GM23338 (cell line): ENCODE measurements around the gene CPAMD8. TPM values are rescaled to one million over a fixed set of nuclear protein-coding genes. Genes with fewer than 3 reads are reported as not detected.

Source experiments
- ATAC-seq: fragments of 200-7000 bp; cut with Tn5 transposase; 3 replicates; pipeline ENCODE4 v1.9.1; 2020
- DNase-seq: peaks from one replicate; pipeline ENCODE4 v3.0.0-alpha.2; 2015; ENCODE audit warnings: low spot score
- H2AFZ ChIP-seq: fragments of 200-600 bp; sonication (generic); 2 replicates; pipeline ENCODE4 v1.8.0; 2016; ENCODE audit warnings: antibody characterized with exemption, mild to moderate bottlenecking, moderate library complexity
- H3F3A ChIP-seq: fragments of 200-600 bp; sonication (generic); replicated peaks from 2 replicates; pipeline ENCODE4 v1.8.0; 2017; ENCODE audit warnings: antibody characterized with exemption, mixed run types, low read depth
- H3K27ac ChIP-seq: fragments of 200-600 bp; sonication (generic); 2 replicates; pipeline ENCODE4 v1.6.1; 2016; ENCODE audit warnings: low read depth
- H3K27me3 ChIP-seq: fragments of 200-600 bp; sonication (generic); 2 replicates; pipeline ENCODE4 v1.8.0; 2016; ENCODE audit warnings: mild to moderate bottlenecking, mixed run types, moderate library complexity; ENCODE audit not compliant: insufficient read depth
- H3K36me3 ChIP-seq: fragments of 200-600 bp; sonication (generic); 2 replicates; pipeline ENCODE4 v1.8.0; 2016; ENCODE audit warnings: mild to moderate bottlenecking; ENCODE audit not compliant: insufficient read depth
- H3K4me1 ChIP-seq: fragments of 200-600 bp; sonication (generic); 2 replicates; pipeline ENCODE4 v1.8.0; 2016; ENCODE audit warnings: mild to moderate bottlenecking, moderate library complexity; ENCODE audit not compliant: insufficient read depth
- H3K4me2 ChIP-seq: fragments of 200-600 bp; sonication (generic); 2 replicates; pipeline ENCODE4 v1.7.1; 2017; ENCODE audit warnings: mixed run types
- H3K4me3 ChIP-seq: fragments of 200-600 bp; sonication (generic); 2 replicates; pipeline ENCODE4 v1.6.1; 2016; ENCODE audit warnings: mixed run types
- H3K79me2 ChIP-seq: fragments of 200-600 bp; sonication (generic); replicated peaks from 2 replicates; pipeline ENCODE4 v1.8.0; 2017; ENCODE audit warnings: mild to moderate bottlenecking; ENCODE audit not compliant: insufficient read depth
- H3K9me2 ChIP-seq: fragments of 200-600 bp; sonication (generic); 2 replicates; pipeline ENCODE4 v1.8.0; 2017; ENCODE audit not compliant: insufficient read depth
- H4K20me1 ChIP-seq: fragments of 200-600 bp; sonication (generic); replicated peaks from 2 replicates; pipeline ENCODE4 v1.8.0; 2017; ENCODE audit warnings: mild to moderate bottlenecking; ENCODE audit not compliant: insufficient read depth
- H3K27ac Mint-ChIP-seq: 2 replicates; pipeline ENCODE4 v1.8.0; 2020; ENCODE audit warnings: inconsistent platforms, mild to moderate bottlenecking, moderate library complexity, mixed read lengths
- H3K27me3 Mint-ChIP-seq: 3 replicates; pipeline ENCODE4 v1.8.0; 2022; ENCODE audit warnings: low read depth, mild to moderate bottlenecking, moderate library complexity, mixed read lengths, inconsistent platforms; ENCODE audit not compliant: insufficient read depth, poor library complexity
- H3K36me3 Mint-ChIP-seq: 3 replicates; pipeline ENCODE4 v1.8.0; 2021; ENCODE audit warnings: low read depth, mild to moderate bottlenecking, inconsistent platforms, moderate library complexity, mixed read lengths
- H3K4me1 Mint-ChIP-seq: 3 replicates; pipeline ENCODE4 v1.8.0; 2020; ENCODE audit warnings: mild to moderate bottlenecking, inconsistent platforms, mixed read lengths
- H3K4me3 Mint-ChIP-seq: 3 replicates; pipeline ENCODE4 v1.8.0; 2021; ENCODE audit warnings: moderate library complexity, mild to moderate bottlenecking, inconsistent platforms, mixed read lengths
- H3K9me3 Mint-ChIP-seq: 3 replicates; pipeline ENCODE4 v1.8.0; 2020; ENCODE audit warnings: moderate library complexity, mild to moderate bottlenecking, inconsistent platforms, mixed read lengths
- CREB1 ChIP-seq: fragments of 250-450 bp; sonication (Bioruptor Pico); IDR thresholded peaks from 2 replicates; pipeline ENCODE4 v1.5.0; 2020; ENCODE audit warnings: low read depth, mild to moderate bottlenecking, moderate library complexity
- CTCF ChIP-seq, 2 experiments: fragments of 200-600 bp in 1 of 2; sonication (generic) in 1 of 2; conservative IDR thresholded peaks; 2 replicates each; pipeline versions ENCODE4 v1.5.1 to v1.6.1; 2016 to 2017; ENCODE audit warnings: antibody characterized with exemption in 2 of 2, low read depth in 2 of 2, mild to moderate bottlenecking in 2 of 2, moderate library complexity in 1 of 2
- EZH2 ChIP-seq: fragments of 200-600 bp; sonication (generic); IDR thresholded peaks from one replicate; pipeline ENCODE4 v1.8.0; 2017; ENCODE audit warnings: antibody characterized with exemption, mild to moderate bottlenecking, low read depth; ENCODE audit not compliant: unreplicated experiment
- EZH2phosphoT487 ChIP-seq: fragments of 200-600 bp; sonication (generic); IDR thresholded peaks from one replicate; pipeline ENCODE4 v1.8.1; 2018; ENCODE audit warnings: antibody characterized with exemption; ENCODE audit not compliant: unreplicated experiment
- NANOG ChIP-seq: IDR thresholded peaks from 2 replicates; pipeline ENCODE4 v1.6.1; 2016; ENCODE audit warnings: antibody characterized with exemption, borderline replicate concordance
- POLR2AphosphoS5 ChIP-seq: IDR thresholded peaks from 2 replicates; pipeline ENCODE4 v1.6.1; 2016; ENCODE audit warnings: antibody characterized with exemption, low read depth
- REST ChIP-seq: IDR thresholded peaks from one replicate; pipeline ENCODE4 v1.6.1; 2018; ENCODE audit warnings: antibody characterized with exemption; ENCODE audit not compliant: unreplicated experiment
- STAT1 ChIP-seq: IDR thresholded peaks from one replicate; pipeline ENCODE4 v1.6.1; 2016; ENCODE audit warnings: antibody characterized with exemption; ENCODE audit not compliant: unreplicated experiment
- ZNF114 ChIP-seq: fragments of 250-450 bp; sonication (Bioruptor Pico); IDR thresholded peaks from 2 replicates; pipeline ENCODE4 v1.5.0; 2020; ENCODE audit warnings: mild to moderate bottlenecking, moderate library complexity
- ZNF331 ChIP-seq: fragments of 250-450 bp; sonication (Bioruptor Pico); IDR thresholded peaks from 2 replicates; pipeline ENCODE4 v1.5.0; 2020; ENCODE audit warnings: low read depth, mild to moderate bottlenecking, moderate library complexity
- polyA plus RNA-seq: library from polyadenylated mRNA; unstranded; fragments of >200 nt; fragmentation: Nextera tagmentation; extraction: Ambion mirVana; gene quantifications from 2 replicates; pipeline ENCODE4 v1.2.1, GENCODE V29; 2016
- total RNA-seq: library from RNA; depleted of rRNA; stranded (reverse); fragments of >200 nt; shearing (Covaris generic); gene quantifications from 2 replicates; pipeline ENCODE4 v1.2.3, GENCODE V29; 2014

The CPAMD8 gene
- total and polyA plus RNA-seq, 2 experiments from 2014 or later: 4.4 to 11.8 TPM

- no peak for TF ChIP-seq REST
- TF ChIP-seq POLR2AphosphoS5: no peak
- no peak for TF ChIP-seq ZNF331 (CRISPR knock-in tag)
- no peak for TF ChIP-seq NANOG
- no peak for TF ChIP-seq EZH2phosphoT487
- no peak for TF ChIP-seq EZH2
- no peak for TF ChIP-seq STAT1
- TF ChIP-seq CTCF (conservative IDR thresholded peaks at IDR 0.05; ENCODE audit: low read depth in 2 of 2): no peak
- TF ChIP-seq ZNF114 (CRISPR knock-in tag): no peak
- TF ChIP-seq CREB1: no peak
Observed at GRCh38 chr19:16886305-16886880, 140.2 kb downstream of the CPAMD8 start (continued).

- no peaks in the 10 kb centered on the region for H3K79me2 ChIP-seq
- H3K4me3 ChIP-seq: no peak overlapping the region
- no peak overlapping the region for H2AFZ ChIP-seq
- no peak overlapping the region for H3K27ac ChIP-seq
- H3K9me3 Mint-ChIP-seq: peaks cover 33% of the 10 kb centered on the region
- H3K36me3 Mint-ChIP-seq: peaks cover 25% of the 10 kb centered on the region
- H3K4me2 ChIP-seq: no peak overlapping the region
- peaks cover 5% of the 10 kb centered on the region for H3K27me3 Mint-ChIP-seq
- H4K20me1 ChIP-seq: no peaks in the 10 kb centered on the region
- no peak for ATAC-seq
- H3K4me1 Mint-ChIP-seq: no peaks in the 10 kb centered on the region
- H3K4me3 Mint-ChIP-seq: no peak overlapping the region
- H3K27me3 ChIP-seq: no peaks in the 10 kb centered on the region
- H3F3A ChIP-seq: no peaks in the 10 kb centered on the region
- no peaks in the 10 kb centered on the region for H3K9me2 ChIP-seq
- no peaks in the 10 kb centered on the region for H3K36me3 ChIP-seq
- H3K27ac Mint-ChIP-seq: no peak overlapping the region
- DNase-seq: no peak
- no peaks in the 10 kb centered on the region; the same call in 1 of the 2 replicates for H3K4me1 ChIP-seq
- TF ChIP-seq ZNF331 (CRISPR knock-in tag): no peak
- no peak for TF ChIP-seq EZH2
Observed at GRCh38 chr19:16885166-16885565, 141.4 kb downstream of the CPAMD8 start.
